ENCODE measurements around the gene MSRB1.

The MSRB1 gene

GRCh38 chr16:1978476-1979120, 35.6 kb upstream of the MSRB1 start:
- TF ChIP-seq TEAD4 (IDR thresholded peaks at IDR 0.05) (no peak), YY1 (IDR thresholded peaks at IDR 0.05; ENCODE audit: low read depth) (no peak), NFIC (IDR thresholded peaks at IDR 0.05) (peak; percentile 32; the same call in 1 of the 2 replicates), FOXM1 (IDR thresholded peaks at IDR 0.05; ENCODE audit: borderline replicate concordance, low read depth) (no peak), TCF12 (IDR thresholded peaks at IDR 0.05; ENCODE audit: low read depth) (no peak), RAD21 (IDR thresholded peaks at IDR 0.05; ENCODE audit: low read depth) (no peak), CREB1 (IDR thresholded peaks at IDR 0.05; ENCODE audit: low read depth) (no peak), EGR1 (IDR thresholded peaks at IDR 0.05) (no peak)

- no peak for TF ChIP-seq MAX (IDR thresholded peaks at IDR 0.05)
- TF ChIP-seq YY1 (IDR thresholded peaks at IDR 0.05; ENCODE audit: low read depth): no peak
- TF ChIP-seq ZBTB7A (IDR thresholded peaks at IDR 0.05; ENCODE audit: low read depth): peak; percentile 64; the same call in 1 of the 2 replicates
- TF ChIP-seq EP300 (IDR thresholded peaks at IDR 0.05; ENCODE audit: borderline replicate concordance): no peak
Measured at GRCh38 chr16:1977875-1978268, 34.9 kb upstream of the MSRB1 start.

- TF ChIP-seq USF1 (IDR thresholded peaks at IDR 0.05): no peak
- no peak for TF ChIP-seq EP300 (IDR thresholded peaks at IDR 0.05; ENCODE audit: borderline replicate concordance)
- no peak for TF ChIP-seq TEAD4 (IDR thresholded peaks at IDR 0.05)
- TF ChIP-seq YY1 (IDR thresholded peaks at IDR 0.05; ENCODE audit: low read depth): no peak
- TF ChIP-seq REST (IDR thresholded peaks at IDR 0.05; ENCODE audit: low read depth): no peak
Measured at GRCh38 chr16:1976951-1977874, 34.2 kb upstream of the MSRB1 start.

- TF ChIP-seq YY1 (IDR thresholded peaks at IDR 0.05; ENCODE audit: low read depth): no peak
- no peak for TF ChIP-seq MAX (IDR thresholded peaks at IDR 0.05)
- TF ChIP-seq CREB1 (IDR thresholded peaks at IDR 0.05; ENCODE audit: low read depth): no peak
- no peak for TF ChIP-seq TEAD4 (IDR thresholded peaks at IDR 0.05)
- no peak for TF ChIP-seq NFIC (IDR thresholded peaks at IDR 0.05)
- no peak for TF ChIP-seq EGR1 (IDR thresholded peaks at IDR 0.05)
- no peak for TF ChIP-seq REST (IDR thresholded peaks at IDR 0.05; ENCODE audit: low read depth)
- no peak for TF ChIP-seq TCF12 (IDR thresholded peaks at IDR 0.05; ENCODE audit: low read depth)
- TF ChIP-seq USF1 (IDR thresholded peaks at IDR 0.05): no peak
- no peak for TF ChIP-seq CEBPB (IDR thresholded peaks at IDR 0.05)
- TF ChIP-seq FOXM1 (IDR thresholded peaks at IDR 0.05; ENCODE audit: borderline replicate concordance, low read depth): no peak
- no peak for TF ChIP-seq RAD21 (IDR thresholded peaks at IDR 0.05; ENCODE audit: low read depth)
- TF ChIP-seq TAF1 (IDR thresholded peaks at IDR 0.05; ENCODE audit: low read depth): no peak
- TF ChIP-seq ZBTB7A (IDR thresholded peaks at IDR 0.05; ENCODE audit: low read depth): no peak
- TF ChIP-seq EP300 (IDR thresholded peaks at IDR 0.05; ENCODE audit: borderline replicate concordance): no peak
Measured at GRCh38 chr16:1976216-1976520, 33.2 kb upstream of the MSRB1 start.

- TF ChIP-seq YY1 (IDR thresholded peaks at IDR 0.05; ENCODE audit: low read depth) (no peak), EP300 (IDR thresholded peaks at IDR 0.05; ENCODE audit: borderline replicate concordance) (no peak), CEBPB (IDR thresholded peaks at IDR 0.05) (no peak), NFIC (IDR thresholded peaks at IDR 0.05) (no peak), TAF1 (IDR thresholded peaks at IDR 0.05; ENCODE audit: low read depth) (no peak), ZBTB7A (IDR thresholded peaks at IDR 0.05; ENCODE audit: low read depth) (no peak), EGR1 (IDR thresholded peaks at IDR 0.05) (no peak), RAD21 (IDR thresholded peaks at IDR 0.05; ENCODE audit: low read depth) (no peak), USF1 (IDR thresholded peaks at IDR 0.05) (no peak), TCF12 (IDR thresholded peaks at IDR 0.05; ENCODE audit: low read depth) (no peak), REST (IDR thresholded peaks at IDR 0.05; ENCODE audit: low read depth) (no peak), TEAD4 (IDR thresholded peaks at IDR 0.05) (no peak), MAX (IDR thresholded peaks at IDR 0.05) (no peak), FOXM1 (IDR thresholded peaks at IDR 0.05; ENCODE audit: borderline replicate concordance, low read depth) (no peak), CREB1 (IDR thresholded peaks at IDR 0.05; ENCODE audit: low read depth) (no peak)
Measured at GRCh38 chr16:1975432-1976215, 32.6 kb upstream of the MSRB1 start.

All from Ishikawa (cell line).